NCI-H2196 (cell line): ENCODE measurements around the gene GRIN2A.

Source experiments
- DNase-seq: peaks from one replicate; lab custom pipeline; 2025; ENCODE audit not compliant: unreplicated experiment; lab: John Stamatoyannopoulos, UW

GRIN2A gene

GRCh38 chr16:9827062-9827752 lies 355.0 kb downstream of the GRIN2A start:
- no peak for DNase-seq

GRCh38 chr16:9826656-9827055 lies 355.6 kb downstream of the GRIN2A start:
- DNase-seq = no peak

- DNase-seq = no peak
Observed at GRCh38 chr16:9824200-9825068, 357.8 kb downstream of the GRIN2A start.

GRCh38 chr16:9823510-9823909 lies 358.7 kb downstream of the GRIN2A start:
- DNase-seq = no peak

- DNase-seq = no peak
Observed at GRCh38 chr16:9821970-9822369, 360.3 kb downstream of the GRIN2A start.

GRCh38 chr16:9821331-9821730 lies 360.9 kb downstream of the GRIN2A start:
- DNase-seq = no peak

GRCh38 chr16:9820476-9821246 lies 361.6 kb downstream of the GRIN2A start:
- DNase-seq = no peak

- no peak for DNase-seq
Observed at GRCh38 chr16:9818702-9819101, 363.5 kb downstream of the GRIN2A start.

- DNase-seq = no peak
Observed at GRCh38 chr16:9817586-9817985, 364.6 kb downstream of the GRIN2A start.

- no peak for DNase-seq
Observed at GRCh38 chr16:9816644-9817043, 365.6 kb downstream of the GRIN2A start.

- no peak for DNase-seq
Observed at GRCh38 chr16:9813665-9814064, 368.6 kb downstream of the GRIN2A start.

GRCh38 chr16:9808210-9808609 lies 374.0 kb downstream of the GRIN2A start:
- no peak for DNase-seq

GRCh38 chr16:9807302-9807701 lies 374.9 kb downstream of the GRIN2A start:
- no peak for DNase-seq

GRCh38 chr16:9805109-9805508 lies 377.1 kb downstream of the GRIN2A start:
- DNase-seq = no peak

GRCh38 chr16:9802160-9802559 lies 380.1 kb downstream of the GRIN2A start:
- DNase-seq = no peak

- no peak for DNase-seq
Observed at GRCh38 chr16:9801651-9802050, 380.6 kb downstream of the GRIN2A start.

- DNase-seq = no peak
Observed at GRCh38 chr16:9800186-9800738, 382.0 kb downstream of the GRIN2A start.

GRCh38 chr16:9798952-9799580 lies 383.2 kb downstream of the GRIN2A start:
- no peak for DNase-seq

GRCh38 chr16:9798474-9798873 lies 383.8 kb downstream of the GRIN2A start:
- DNase-seq = no peak

GRCh38 chr16:9797306-9797705 lies 384.9 kb downstream of the GRIN2A start:
- no peak for DNase-seq

- no peak for DNase-seq
Observed at GRCh38 chr16:9793623-9794022, 388.6 kb downstream of the GRIN2A start.
